Neural progenitor cell (in vitro differentiated cells): Measurements from ENCODE around the gene TRIM63.

ENCODE experiments used
- CTCF ChIP-seq: fragments of 200-600 bp; sonication (generic); IDR thresholded peaks from 2 replicates; pipeline ENCODE4 v1.5.1; 2017; ENCODE audit warnings: antibody characterized with exemption, mild to moderate bottlenecking
- EZH2 ChIP-seq: fragments of 200-600 bp; sonication (generic); IDR thresholded peaks from 2 replicates; pipeline ENCODE4 v1.6.1; 2017; ENCODE audit warnings: antibody characterized with exemption, mild to moderate bottlenecking, moderate library complexity
- EZH2phosphoT487 ChIP-seq: fragments of 200-600 bp; sonication (generic); IDR thresholded peaks from 2 replicates; pipeline ENCODE4 v1.6.1; 2017; ENCODE audit warnings: antibody characterized with exemption

GRCh38 chr1:26047278-26047874, 20.1 kb downstream of the TRIM63 start:
- TF ChIP-seq CTCF (no peak), EZH2 (no peak), EZH2phosphoT487 (no peak)
